ENCODE measurements around the gene PRDM15. TPM values are rescaled to one million over a fixed set of nuclear protein-coding genes. Genes with fewer than 3 reads are reported as not detected.

The PRDM15 gene
- total RNA-seq, 1 donor from 2014 or later: 12.0 TPM

DNA sequence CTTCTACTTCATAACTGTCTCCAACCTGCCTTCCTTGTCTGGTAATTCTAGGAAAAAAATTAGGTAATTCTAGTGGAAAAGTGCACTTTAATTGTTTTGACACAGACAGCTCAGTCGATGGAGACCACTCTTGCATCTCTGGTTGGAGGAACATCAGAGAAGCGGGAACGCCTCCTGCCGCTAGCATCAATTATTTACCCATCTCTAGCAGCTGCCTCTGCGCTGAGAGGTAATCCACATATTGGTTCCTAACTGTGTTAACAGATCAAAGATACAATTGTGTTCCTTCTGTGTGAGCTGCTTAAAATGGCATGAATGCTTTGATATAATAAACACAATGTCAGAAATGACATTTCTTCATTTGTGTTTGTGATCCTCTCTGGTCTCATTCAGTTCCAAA, 41.3 kb upstream of the PRDM15 start:
- DNase-seq (ENCODE audit: low read depth, low spot score): no peak
- H3K36me3 Mint-ChIP-seq (ENCODE audit: low read depth): peaks cover 4% of the 10 kb centered on the region
- no peak overlapping the region for H3K27ac Mint-ChIP-seq (ENCODE audit: unreplicated experiment)
- no peak overlapping the region for H3K4me3 Mint-ChIP-seq
- TF ChIP-seq, protein P1, sequence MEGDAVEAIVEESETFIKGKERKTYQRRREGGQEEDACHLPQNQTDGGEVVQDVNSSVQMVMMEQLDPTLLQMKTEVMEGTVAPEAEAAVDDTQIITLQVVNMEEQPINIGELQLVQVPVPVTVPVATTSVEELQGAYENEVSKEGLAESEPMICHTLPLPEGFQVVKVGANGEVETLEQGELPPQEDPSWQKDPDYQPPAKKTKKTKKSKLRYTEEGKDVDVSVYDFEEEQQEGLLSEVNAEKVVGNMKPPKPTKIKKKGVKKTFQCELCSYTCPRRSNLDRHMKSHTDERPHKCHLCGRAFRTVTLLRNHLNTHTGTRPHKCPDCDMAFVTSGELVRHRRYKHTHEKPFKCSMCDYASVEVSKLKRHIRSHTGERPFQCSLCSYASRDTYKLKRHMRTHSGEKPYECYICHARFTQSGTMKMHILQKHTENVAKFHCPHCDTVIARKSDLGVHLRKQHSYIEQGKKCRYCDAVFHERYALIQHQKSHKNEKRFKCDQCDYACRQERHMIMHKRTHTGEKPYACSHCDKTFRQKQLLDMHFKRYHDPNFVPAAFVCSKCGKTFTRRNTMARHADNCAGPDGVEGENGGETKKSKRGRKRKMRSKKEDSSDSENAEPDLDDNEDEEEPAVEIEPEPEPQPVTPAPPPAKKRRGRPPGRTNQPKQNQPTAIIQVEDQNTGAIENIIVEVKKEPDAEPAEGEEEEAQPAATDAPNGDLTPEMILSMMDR (conservative IDR thresholded peaks at IDR 0.05): no peak
- no peaks in the 10 kb centered on the region for H3K4me1 Mint-ChIP-seq
- H3K27me3 Mint-ChIP-seq (ENCODE audit: low read depth): no peaks in the 10 kb centered on the region
- H3K9me3 Mint-ChIP-seq: no peaks in the 10 kb centered on the region

DNA sequence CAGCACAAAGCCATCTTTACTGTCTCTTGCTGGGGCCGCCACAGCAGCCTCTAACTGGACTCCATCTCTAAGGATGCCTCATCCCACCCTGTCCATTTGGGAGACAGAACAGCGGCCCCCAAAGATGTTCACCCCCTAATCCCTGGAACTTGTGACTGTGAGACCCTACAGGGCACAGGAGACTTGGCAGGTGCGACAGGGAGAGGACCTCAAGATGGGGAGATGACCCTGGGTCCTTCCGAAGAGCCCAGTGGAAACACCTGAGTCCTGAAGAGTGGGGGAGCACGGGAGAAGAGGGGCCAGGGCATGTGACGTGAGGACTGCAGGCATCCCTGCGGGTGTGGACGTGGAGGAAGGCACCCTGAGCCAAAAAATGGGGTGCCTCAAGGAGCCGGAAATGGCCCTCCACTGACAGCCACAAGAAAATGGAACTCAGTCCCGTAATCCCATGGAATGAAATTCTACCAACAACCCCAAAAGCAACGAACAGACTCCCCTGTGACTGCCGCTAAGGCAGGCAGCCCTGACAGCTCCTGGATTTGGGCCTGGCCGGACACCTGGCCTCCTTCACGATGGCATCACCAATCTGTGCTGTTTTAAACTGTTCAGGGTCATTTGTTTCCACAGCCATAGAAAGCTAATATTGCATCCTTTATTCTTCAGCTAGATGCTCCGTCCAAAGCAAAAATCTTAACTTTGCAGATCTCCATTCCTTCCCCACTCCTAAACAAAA, 40.7 kb upstream of the PRDM15 start:
- Mint-ChIP-seq H3K4me3 (no peak overlapping the region), H3K27me3 (ENCODE audit: low read depth) (no peaks in the 10 kb centered on the region), H3K9me3 (no peaks in the 10 kb centered on the region), H3K27ac (ENCODE audit: unreplicated experiment) (no peak overlapping the region), H3K36me3 (ENCODE audit: low read depth) (peaks cover 4% of the 10 kb centered on the region), H3K4me1 (no peaks in the 10 kb centered on the region)
- no peak for DNase-seq (ENCODE audit: low read depth, low spot score)
- TF ChIP-seq, protein P1 (conservative IDR thresholded peaks at IDR 0.05): no peak

DNA sequence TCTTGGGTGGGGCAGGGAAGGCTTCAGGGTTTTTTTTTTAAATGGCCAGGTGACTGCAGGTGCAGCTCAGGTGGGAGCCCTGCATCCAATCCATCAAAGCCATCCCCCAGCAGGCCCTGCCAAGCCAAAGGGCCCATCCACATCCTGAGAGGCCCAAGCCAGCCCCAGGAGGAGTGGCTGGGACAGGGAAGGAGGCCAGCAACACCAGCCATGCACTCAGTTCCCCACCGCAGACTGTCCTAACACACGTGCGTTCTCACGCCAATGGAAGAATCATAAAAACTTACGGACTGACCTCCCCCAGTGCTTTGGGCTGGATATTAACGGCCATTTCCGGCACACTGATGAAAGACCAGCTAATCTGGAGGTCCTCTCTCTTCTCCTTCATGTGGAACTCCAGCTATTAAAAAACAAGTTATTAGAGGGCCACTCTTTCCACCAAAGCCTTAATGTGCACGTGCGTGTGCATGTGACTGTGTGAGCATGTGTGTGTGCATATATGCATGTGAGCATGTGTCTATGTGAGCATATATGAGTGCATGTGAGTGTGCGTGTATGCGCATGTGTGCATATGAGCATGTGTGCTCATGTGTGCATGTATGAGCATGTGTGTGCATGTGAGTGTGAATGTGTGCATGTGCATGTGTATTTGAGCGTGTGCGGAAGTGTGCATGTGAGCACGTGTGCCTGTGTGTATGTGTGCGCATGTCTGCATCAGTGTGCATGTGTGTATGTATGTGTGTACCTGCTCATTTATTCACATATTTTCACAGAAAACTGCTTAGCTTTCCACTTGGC, 39.6 kb upstream of the PRDM15 start:
- Mint-ChIP-seq H3K9me3 (no peaks in the 10 kb centered on the region), H3K27ac (ENCODE audit: unreplicated experiment) (no peak overlapping the region), H3K4me1 (no peaks in the 10 kb centered on the region), H3K36me3 (ENCODE audit: low read depth) (peaks cover 4% of the 10 kb centered on the region), H3K4me3 (no peak overlapping the region), H3K27me3 (ENCODE audit: low read depth) (no peaks in the 10 kb centered on the region)
- TF ChIP-seq, protein P1 (conservative IDR thresholded peaks at IDR 0.05): no peak
- DNase-seq (ENCODE audit: low read depth, low spot score): no peak

DNA sequence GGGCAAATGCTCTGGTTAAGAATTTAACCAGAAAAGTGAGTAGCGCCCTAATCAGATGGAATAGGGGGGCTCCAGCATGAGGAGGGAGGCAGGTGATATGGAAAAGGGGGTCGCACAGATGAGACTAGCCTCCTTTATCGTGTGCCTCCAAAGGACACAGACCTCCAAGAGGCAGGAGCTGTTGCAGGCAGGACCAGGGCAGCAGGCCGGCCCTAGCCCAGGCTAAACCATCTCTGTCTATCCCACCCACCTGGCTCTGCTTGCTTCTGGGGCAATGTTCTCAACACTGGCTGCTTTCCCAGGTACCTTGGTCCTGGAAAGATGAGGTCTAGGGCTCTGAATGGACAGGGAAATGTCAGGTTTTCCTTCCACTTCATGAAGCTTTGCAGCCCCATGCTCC, 38.4 kb upstream of the PRDM15 start:
- DNase-seq (ENCODE audit: low read depth, low spot score): no peak
- peaks cover 4% of the 10 kb centered on the region for H3K36me3 Mint-ChIP-seq (ENCODE audit: low read depth)
- H3K9me3 Mint-ChIP-seq: no peaks in the 10 kb centered on the region
- H3K27me3 Mint-ChIP-seq (ENCODE audit: low read depth): no peaks in the 10 kb centered on the region
- TF ChIP-seq, protein P1 (conservative IDR thresholded peaks at IDR 0.05): no peak
- no peaks in the 10 kb centered on the region for H3K4me1 Mint-ChIP-seq
- no peak overlapping the region for H3K27ac Mint-ChIP-seq (ENCODE audit: unreplicated experiment)
- no peak overlapping the region for H3K4me3 Mint-ChIP-seq

DNA sequence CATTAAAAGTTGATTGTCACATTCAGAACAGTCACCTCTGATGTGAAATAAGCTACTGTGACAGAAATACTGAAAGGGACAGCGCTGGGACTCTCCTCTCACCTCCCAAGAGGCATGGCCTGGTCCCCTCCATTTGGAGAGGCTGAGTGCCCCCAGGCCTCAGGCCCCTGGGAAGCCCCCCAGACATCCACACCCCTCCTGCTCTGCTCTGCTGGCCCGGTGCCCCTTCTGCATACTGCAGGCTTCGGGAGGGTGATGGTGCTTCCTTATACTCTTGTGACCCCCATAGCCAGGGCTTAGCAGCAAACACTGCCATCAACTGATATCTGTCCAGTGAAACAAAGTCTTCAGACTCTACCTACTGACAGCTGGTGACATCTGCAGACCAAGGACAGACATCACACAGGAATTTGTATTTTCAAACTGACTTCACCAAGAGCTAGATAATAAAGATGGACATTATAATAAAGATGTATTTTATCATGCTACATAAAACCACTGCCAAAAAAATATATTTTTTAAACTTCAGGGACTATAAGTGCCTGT, 37.8 kb upstream of the PRDM15 start:
- no peak overlapping the region for H3K27ac Mint-ChIP-seq (ENCODE audit: unreplicated experiment)
- no peak overlapping the region for H3K4me3 Mint-ChIP-seq
- TF ChIP-seq, protein P1 (conservative IDR thresholded peaks at IDR 0.05): no peak
- peaks cover 4% of the 10 kb centered on the region for H3K36me3 Mint-ChIP-seq (ENCODE audit: low read depth)
- no peaks in the 10 kb centered on the region for H3K9me3 Mint-ChIP-seq
- no peaks in the 10 kb centered on the region for H3K27me3 Mint-ChIP-seq (ENCODE audit: low read depth)
- no peak for DNase-seq (ENCODE audit: low read depth, low spot score)
- H3K4me1 Mint-ChIP-seq: no peaks in the 10 kb centered on the region
